Mesenteric fat pad (tissue), 1 donor: ENCODE data around the gene UGT1A10. TPM values are rescaled to one million over a fixed set of nuclear protein-coding genes. Genes with fewer than 3 reads are reported as not detected.

Experiments used
- DNase-seq: peaks from one replicate; pipeline ENCODE4 v3.0.0-alpha.2; 2020; ENCODE audit warnings: low spot score
- total RNA-seq: library from RNA; stranded (reverse); fragmentation: NEBNext Ultra II Directional; extraction: Animal tissue kit (Norgen Biotek cat#: 25700); gene quantifications from one replicate; pipeline ENCODE4 v1.2.1, GENCODE V29; 2021
- donor health status: DM: yes; HTN: yes; CAD: no.

UGT1A10 gene
- total RNA-seq, 1 donor from 2014 or later, result not detected

GRCh38 chr2:233801357-233802131 is 165.3 kb downstream of the UGT1A10 start:
- DNase-seq, result peak; percentile 76

DNA sequence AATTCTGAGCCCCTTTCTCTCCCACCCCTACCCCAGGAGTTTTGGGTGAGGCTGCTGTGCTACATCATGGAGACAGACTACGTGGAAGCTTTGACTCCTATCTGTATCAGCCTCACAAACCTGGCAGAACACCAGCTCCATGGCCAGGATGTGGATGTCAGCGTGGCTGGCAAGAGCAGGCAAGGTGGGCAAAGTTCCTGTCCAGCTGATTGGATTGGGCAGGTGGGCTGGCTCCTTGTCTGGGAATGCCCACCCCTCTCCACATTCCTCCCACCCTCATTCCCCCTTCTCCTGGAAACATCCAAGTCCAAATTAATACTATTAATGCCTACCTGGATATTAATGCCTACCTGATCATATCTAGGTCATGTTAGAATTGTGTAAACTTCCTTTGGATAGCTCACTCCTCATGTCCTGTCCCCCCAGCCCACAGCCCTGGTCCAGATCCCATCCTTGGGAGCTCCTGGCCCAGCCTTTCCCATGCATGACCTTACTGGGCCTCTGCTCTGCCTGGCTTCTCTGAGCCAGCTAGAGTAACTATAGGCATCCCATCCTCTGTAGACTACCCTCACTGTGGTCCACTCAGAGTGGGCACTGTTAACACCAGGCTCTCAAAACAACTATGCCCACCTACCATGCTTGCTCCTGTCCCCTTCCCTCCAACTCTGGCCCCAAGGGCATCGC is 166.0 kb downstream of the UGT1A10 start:
- peak; percentile 53 for DNase-seq

- DNase-seq, result peak; percentile 55
Observed at GRCh38 chr2:233803292-233803911, 167.2 kb downstream of the UGT1A10 start.

- peak; percentile 55 for DNase-seq
Observed at GRCh38 chr2:233803994-233804393, 167.7 kb downstream of the UGT1A10 start.

- DNase-seq, result peak; percentile 73
Observed at GRCh38 chr2:233807215-233807865, 171.1 kb downstream of the UGT1A10 start.

DNA sequence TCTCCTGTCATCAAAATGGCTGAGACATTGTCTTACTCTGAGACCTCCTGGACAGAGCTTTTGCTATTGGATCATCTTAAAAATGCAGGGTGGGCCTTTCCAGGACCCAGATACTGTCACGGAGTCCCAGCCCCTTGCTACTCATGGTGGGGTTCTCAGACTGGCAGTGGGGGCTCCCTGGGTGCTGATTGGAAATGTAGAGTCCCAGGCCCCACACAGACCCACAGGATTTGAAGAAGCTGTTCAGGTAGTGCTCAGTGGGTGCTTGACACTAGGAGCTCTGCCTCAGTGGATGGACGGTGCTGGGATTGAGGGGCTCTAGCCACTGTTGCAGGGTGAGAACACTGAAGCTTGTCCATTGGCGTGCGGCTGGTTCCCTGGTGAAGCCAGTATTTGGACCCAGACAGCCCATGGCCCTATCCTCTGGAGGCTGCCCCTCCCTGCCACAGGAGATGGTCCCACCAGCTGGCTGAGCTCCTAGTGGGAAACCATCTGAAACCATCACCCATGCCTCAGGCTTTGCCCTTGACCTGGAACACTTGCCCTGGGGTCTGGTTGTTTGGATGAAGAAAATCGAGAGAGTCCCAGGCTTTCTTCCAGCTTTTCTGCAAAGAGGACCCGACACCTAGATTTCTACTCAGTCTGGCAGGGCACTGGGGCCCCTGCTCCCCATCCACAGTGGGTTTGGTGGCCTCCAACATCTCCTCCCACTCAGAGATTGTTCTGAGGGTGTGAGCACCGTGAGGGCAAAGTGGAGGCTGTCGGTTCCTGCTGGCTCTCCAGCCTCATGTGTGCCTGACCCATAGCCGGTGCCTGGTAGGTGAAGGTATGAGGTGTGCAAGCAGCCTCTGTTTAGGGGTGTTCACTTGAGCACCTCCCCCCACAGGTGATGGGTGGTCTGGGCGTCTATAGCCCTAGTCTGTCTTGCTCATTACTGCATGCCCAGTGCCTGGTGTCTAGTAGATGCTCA is 172.0 kb downstream of the UGT1A10 start:
- DNase-seq, result peak; percentile 62

DNA sequence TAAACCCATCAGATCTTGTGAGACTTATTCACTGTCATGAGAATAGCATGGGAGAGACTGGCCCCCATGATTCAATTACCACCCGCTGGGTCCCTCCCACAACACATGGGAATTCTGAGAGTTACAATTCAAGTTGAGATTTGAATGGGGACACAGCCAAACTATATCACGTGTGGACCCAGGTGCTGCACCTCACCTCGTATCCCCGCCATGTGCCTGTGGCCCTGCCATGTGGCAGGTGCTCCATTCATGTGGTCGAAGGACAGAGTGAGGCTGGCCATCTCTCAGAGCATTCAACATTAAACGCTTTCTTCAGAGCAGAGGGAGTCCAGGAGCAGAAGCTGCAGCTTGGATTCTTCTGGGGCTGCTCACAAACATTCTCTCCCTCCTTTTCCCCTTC is 174.1 kb downstream of the UGT1A10 start:
- DNase-seq, result no peak

DNA sequence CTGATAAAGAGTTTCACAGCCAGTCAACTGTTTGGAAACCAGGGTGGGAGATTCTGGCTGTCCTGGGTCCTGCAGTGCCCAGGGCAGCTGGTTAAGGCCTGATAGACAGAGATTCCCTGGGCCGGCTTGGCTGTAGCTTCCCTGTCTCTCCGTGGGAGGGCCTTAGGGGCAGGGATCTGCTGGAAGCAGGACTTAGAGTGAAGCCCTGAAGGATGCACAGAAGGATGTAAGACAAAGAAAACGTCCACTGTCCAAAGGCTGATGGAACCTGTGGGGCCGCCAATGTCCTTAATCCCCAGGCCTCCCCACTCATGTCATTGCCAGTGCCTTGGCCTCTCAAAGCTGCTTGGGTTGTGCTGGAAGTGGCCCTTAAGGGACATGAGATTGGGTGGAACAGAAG is 174.8 kb downstream of the UGT1A10 start:
- no peak for DNase-seq

GRCh38 chr2:233811732-233812131 is 175.5 kb downstream of the UGT1A10 start:
- DNase-seq, result peak; percentile 77

DNA sequence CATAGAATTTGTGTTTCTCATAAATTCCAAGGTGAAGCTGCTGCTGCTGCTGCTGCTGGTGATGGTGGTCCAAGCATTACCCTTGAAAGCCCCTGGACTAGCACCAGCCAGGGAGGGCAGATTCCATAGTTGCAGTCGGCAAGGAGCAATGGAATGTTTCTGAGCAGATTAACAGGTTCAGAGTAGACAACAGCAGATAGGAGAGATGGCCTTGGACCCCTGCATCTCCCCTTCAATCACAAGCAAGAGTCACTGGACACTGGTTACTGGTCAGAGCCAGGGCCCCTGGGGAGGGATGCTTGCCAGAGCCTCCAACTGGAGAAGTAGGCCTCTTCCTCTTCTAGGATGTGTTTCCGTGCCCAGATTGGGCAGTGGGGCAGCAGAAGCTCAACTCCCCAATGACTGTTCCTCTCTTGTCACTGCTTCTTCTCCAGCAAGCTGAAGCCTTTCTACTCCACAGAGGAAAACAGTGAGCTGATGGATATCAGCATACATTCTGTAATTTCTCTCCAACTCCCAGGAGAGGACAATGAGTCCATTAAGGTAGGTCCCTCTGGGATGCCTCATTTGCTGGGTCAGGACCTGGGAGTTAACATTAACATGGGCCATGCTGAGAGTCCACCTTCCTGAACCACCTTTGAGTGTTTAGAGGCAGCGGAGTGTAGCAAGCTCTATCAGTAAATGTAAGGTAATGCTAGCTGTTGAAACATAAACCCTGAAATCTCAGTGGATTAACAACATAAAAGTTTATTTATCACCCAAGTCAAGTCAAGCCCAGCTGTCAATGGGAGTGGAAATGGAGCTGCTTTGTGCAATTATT is 177.2 kb downstream of the UGT1A10 start:
- DNase-seq, result peak; percentile 28

- DNase-seq, result peak; percentile 76
Observed at GRCh38 chr2:233814056-233814835, 178.0 kb downstream of the UGT1A10 start.

- DNase-seq, result no peak
Observed at GRCh38 chr2:233815861-233816260, 179.6 kb downstream of the UGT1A10 start.

DNA sequence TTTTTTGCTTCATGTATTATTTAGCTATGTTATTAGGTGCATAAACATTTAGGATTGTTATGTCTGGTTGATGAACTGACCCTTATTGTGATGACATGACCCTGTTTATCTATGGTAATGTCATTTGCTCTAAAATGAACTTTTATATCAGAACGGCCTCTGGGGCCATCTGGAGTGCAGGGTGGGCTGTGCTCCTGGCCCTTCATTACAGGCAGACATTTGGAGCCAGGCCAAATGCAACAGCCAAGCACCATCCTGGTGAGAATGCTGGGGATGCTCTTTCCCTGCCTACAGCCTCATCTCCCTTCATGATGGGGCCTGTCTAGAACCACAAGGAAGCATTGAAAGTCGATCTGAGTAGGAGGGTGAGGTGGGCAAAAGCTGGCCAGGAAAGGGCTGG is 180.1 kb downstream of the UGT1A10 start:
- no peak for DNase-seq

DNA sequence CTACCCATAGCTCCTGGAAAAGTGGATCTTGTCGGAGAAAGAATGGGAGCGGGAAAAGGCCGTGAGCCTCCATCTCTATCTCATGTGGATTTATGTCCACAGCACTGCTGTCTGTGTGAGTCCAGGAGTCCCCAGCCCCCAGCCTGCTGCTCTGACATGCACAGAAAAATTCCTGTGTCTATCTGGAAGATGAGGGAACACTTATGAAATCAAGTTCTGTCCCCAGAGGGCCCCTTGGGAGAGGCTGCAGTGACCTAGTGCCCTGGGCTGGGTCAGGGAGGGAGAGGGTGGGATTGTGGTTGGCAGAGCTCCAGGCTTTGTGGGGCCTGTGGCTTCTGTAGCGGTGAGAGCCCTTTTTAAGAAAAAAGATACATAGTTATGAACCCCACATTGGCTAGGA is 180.5 kb downstream of the UGT1A10 start:
- DNase-seq, result no peak

GRCh38 chr2:233817361-233817911 is 181.2 kb downstream of the UGT1A10 start:
- peak; percentile 60 for DNase-seq

GRCh38 chr2:233817995-233818638 is 181.9 kb downstream of the UGT1A10 start:
- peak; percentile 84 for DNase-seq

DNA sequence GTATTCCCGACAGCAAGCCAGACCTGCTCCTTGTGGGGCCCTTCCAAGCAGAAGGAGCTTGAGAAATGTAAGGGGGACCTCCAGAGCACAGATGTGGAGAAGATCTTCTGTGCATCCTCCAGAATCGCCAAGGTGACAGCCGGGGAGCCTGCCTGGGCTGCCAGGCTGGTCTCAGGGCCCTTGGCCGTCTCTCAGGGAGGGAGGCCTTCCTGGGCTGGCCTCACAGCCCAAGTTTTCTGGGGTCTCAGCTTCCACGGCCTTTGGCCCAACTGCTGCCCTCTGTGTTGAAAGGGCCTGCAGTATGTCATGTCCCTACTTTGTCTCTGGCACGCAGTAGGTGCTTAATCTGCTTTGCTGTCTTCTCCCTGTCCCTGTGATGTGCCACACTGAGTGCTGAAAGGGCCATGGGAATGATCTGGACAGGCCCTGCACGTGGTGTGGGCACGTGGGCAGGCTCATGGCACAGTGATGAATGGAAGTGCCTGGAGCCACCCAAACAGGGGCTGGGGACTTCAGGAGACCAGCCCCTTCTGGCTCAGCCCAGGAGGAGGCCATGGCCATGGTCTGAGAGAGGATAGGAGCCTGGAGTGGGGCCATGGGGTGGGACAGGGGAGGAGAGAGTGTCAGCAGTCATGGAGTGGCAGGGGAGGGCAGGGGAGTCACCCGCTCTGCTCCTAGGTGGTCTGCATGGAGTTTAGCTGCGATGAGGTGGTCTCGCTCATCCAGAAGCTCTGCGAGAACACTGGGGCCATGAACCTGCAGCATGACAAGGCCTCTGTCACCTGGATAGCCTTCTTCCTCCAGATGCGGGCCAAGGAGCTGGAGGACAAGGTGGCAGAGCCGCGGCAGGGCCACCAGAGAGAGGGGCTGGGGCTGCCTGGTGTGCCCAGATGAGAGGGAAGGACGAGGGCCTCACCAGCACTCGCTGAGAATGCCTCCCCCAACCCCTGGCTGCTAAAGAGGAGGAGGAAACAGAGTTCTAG is 182.7 kb downstream of the UGT1A10 start:
- DNase-seq, result peak; percentile 57
